AG09319 (cell line): Measurements from ENCODE around the gene ZBED5.
A peak's percentile ranks its signal among the peaks of the same experiment; 100 is the strongest.

ENCODE experiments used
- DNase-seq: peaks from one replicate; pipeline ENCODE4 v3.0.0-alpha.2; 2010; ENCODE audit warnings: low read depth; ENCODE audit errors: extremely low read depth
- CTCF ChIP-seq: IDR thresholded peaks from 2 replicates; pipeline ENCODE4 v1.5.1; 2011; ENCODE audit warnings: low read depth, mild to moderate bottlenecking, inconsistent platforms, low read length, moderate library complexity

The ZBED5 gene

GRCh38 chr11:10898003-10898762, 40.3 kb upstream of the ZBED5 start:
- no peak for DNase-seq
- no peak for TF ChIP-seq CTCF

GRCh38 chr11:10897150-10897549, 39.3 kb upstream of the ZBED5 start:
- no peak for TF ChIP-seq CTCF
- DNase-seq, result no peak

GRCh38 chr11:10896493-10896892, 38.6 kb upstream of the ZBED5 start:
- no peak for TF ChIP-seq CTCF
- DNase-seq, result no peak

GRCh38 chr11:10895285-10895684, 37.4 kb upstream of the ZBED5 start:
- TF ChIP-seq CTCF, result no peak
- no peak for DNase-seq

- TF ChIP-seq CTCF, result no peak
- DNase-seq, result no peak
Observed at GRCh38 chr11:10894666-10895065, 36.8 kb upstream of the ZBED5 start.

- peak; percentile 41 for TF ChIP-seq CTCF
- no peak for DNase-seq
Observed at GRCh38 chr11:10893714-10894151, 35.9 kb upstream of the ZBED5 start.

GRCh38 chr11:10892250-10892649, 34.4 kb upstream of the ZBED5 start:
- DNase-seq, result no peak
- TF ChIP-seq CTCF, result no peak
